CD14-positive monocyte (primary cell): ENCODE measurements around the gene ERBB4. TPM values are rescaled to one million over a fixed set of nuclear protein-coding genes. Genes with fewer than 3 reads are reported as not detected.

Experiments
- DNase-seq, 3 donors: peaks; one replicate each; pipeline ENCODE4 v3.0.0-alpha.2; 2011 to 2022
- H2AFZ ChIP-seq: 2 replicates; pipeline ENCODE4 v1.6.0; 2012; ENCODE audit warnings: mild to moderate bottlenecking, low read depth, low read length, inconsistent platforms; ENCODE audit not compliant: insufficient read depth, poor library complexity, severe bottlenecking
- H3K27ac ChIP-seq, 2 donors: 1 replicate in 1 of 2; 2 replicates in 1 of 2; pipeline ENCODE4 v1.5.1; 2012 to 2013; ENCODE audit warnings: low read length in 2 of 2, control low read depth in 1 of 2, inconsistent platforms in 1 of 2, low read depth in 1 of 2, mild to moderate bottlenecking in 1 of 2
- H3K27me3 ChIP-seq, 2 donors: one replicate each; pipeline versions ENCODE4 v1.6.0 to v1.6.1; 2011 to 2013; ENCODE audit warnings: low read length in 2 of 2; ENCODE audit not compliant: control insufficient read depth in 2 of 2, insufficient read depth in 2 of 2
- H3K36me3 ChIP-seq, 2 donors: replicated peaks in 1 of 2; 1 replicate in 1 of 2; 2 replicates in 1 of 2; pipeline versions ENCODE4 v1.5.1 to v1.6.1; 2012 to 2013; ENCODE audit warnings: low read length in 2 of 2, control low read depth in 1 of 2, inconsistent platforms in 1 of 2, mild to moderate bottlenecking in 1 of 2; ENCODE audit not compliant: insufficient read depth in 2 of 2, control insufficient read depth in 1 of 2
- H3K4me1 ChIP-seq, 2 donors: 1 replicate in 1 of 2; 2 replicates in 1 of 2; pipeline versions ENCODE4 v1.5.1 to v1.6.1; 2012 to 2013; ENCODE audit warnings: low read length in 2 of 2, control low read depth in 1 of 2, inconsistent platforms in 1 of 2, mild to moderate bottlenecking in 1 of 2, moderate library complexity in 1 of 2; ENCODE audit not compliant: insufficient read depth in 2 of 2, control insufficient read depth in 1 of 2
- H3K4me2 ChIP-seq: replicated peaks from 2 replicates; pipeline ENCODE3; 2012; ENCODE audit warnings: low read length, moderate library complexity, mild to moderate bottlenecking; ENCODE audit not compliant: poor library complexity, severe bottlenecking; ENCODE audit errors: extremely low read depth
- H3K4me3 ChIP-seq, 3 experiments: fragments of 200-600 bp in 1 of 3; sonication (generic) in 1 of 3; replicated peaks in 1 of 3; 1 replicate in 2 of 3; 2 replicates in 1 of 3; pipeline ENCODE4 v1.5.1; 2011 to 2013; ENCODE audit warnings: low read length in 3 of 3, mild to moderate bottlenecking in 3 of 3, control low read depth in 2 of 3, low read depth in 2 of 3, inconsistent platforms in 1 of 3, moderate library complexity in 1 of 3
- H3K79me2 ChIP-seq: 2 replicates; pipeline ENCODE4 v1.6.0; 2012; ENCODE audit warnings: mild to moderate bottlenecking, control low read depth, inconsistent platforms, low read length, moderate library complexity; ENCODE audit not compliant: insufficient read depth
- H3K9ac ChIP-seq: 2 replicates; pipeline ENCODE4 v1.6.0; 2017; ENCODE audit warnings: low read length, mild to moderate bottlenecking; ENCODE audit not compliant: insufficient read depth, poor library complexity, severe bottlenecking
- H3K9me3 ChIP-seq, 2 donors: replicated peaks in 1 of 2; 1 replicate in 1 of 2; 2 replicates in 1 of 2; pipeline versions ENCODE4 v1.5.1 to v1.6.1; 2012 to 2013; ENCODE audit warnings: low read length in 2 of 2, control low read depth in 1 of 2; ENCODE audit not compliant: control insufficient read depth in 1 of 2, insufficient read depth in 1 of 2
- H4K20me1 ChIP-seq: 2 replicates; pipeline ENCODE4 v1.6.0; 2012; ENCODE audit warnings: mild to moderate bottlenecking, low read length, control low read depth, moderate library complexity; ENCODE audit not compliant: insufficient read depth
- H3K27ac Mint-ChIP-seq, 7 donors: one replicate each; pipeline ENCODE4 v1.8.0; 2020; ENCODE audit warnings: mild to moderate bottlenecking in 7 of 7, mixed read lengths in 7 of 7, moderate library complexity in 6 of 7, inconsistent platforms in 2 of 7
- H3K27me3 Mint-ChIP-seq, 3 donors: one replicate each; pipeline ENCODE4 v1.8.0; 2021 to 2022; ENCODE audit warnings: low read depth in 3 of 3, mild to moderate bottlenecking in 3 of 3, mixed read lengths in 3 of 3, moderate library complexity in 3 of 3, inconsistent platforms in 1 of 3
- H3K36me3 Mint-ChIP-seq, 2 donors: one replicate each; pipeline ENCODE4 v1.8.0; 2020; ENCODE audit warnings: mixed read lengths in 2 of 2, inconsistent platforms in 1 of 2, mild to moderate bottlenecking in 1 of 2
- H3K4me1 Mint-ChIP-seq: one replicate; pipeline ENCODE4 v1.8.0; 2020; ENCODE audit warnings: mild to moderate bottlenecking, mixed read lengths
- H3K4me3 Mint-ChIP-seq, 2 donors: one replicate each; pipeline ENCODE4 v1.8.0; 2020; ENCODE audit warnings: mild to moderate bottlenecking in 2 of 2, mixed read lengths in 2 of 2, moderate library complexity in 1 of 2
- H3K9me3 Mint-ChIP-seq, 7 donors: one replicate each; pipeline ENCODE4 v1.8.0; 2020 to 2022; ENCODE audit warnings: mixed read lengths in 7 of 7, mild to moderate bottlenecking in 6 of 7, moderate library complexity in 6 of 7, inconsistent platforms in 2 of 7
- WGBS: methylation state at CpG from one replicate; pipeline ENCODE4 v1.1.5; 2013; ENCODE audit warnings: missing lambda C conversion rate; ENCODE audit not compliant: insufficient coverage; 5-methylcytosine and 5-hydroxymethylcytosine counted together
- intact Hi-C, 2 donors: fragments of 100-400 bp; cut with micrococcal nuclease; formaldehyde crosslinking; loops; one replicate each; pipeline versions ENCODE4 v1.15.0 to v1.15.1; 2023
- polyA plus RNA-seq, 3 donors: library from polyadenylated mRNA; depleted of rRNA in 1 of 3; unstranded in 2 of 3; stranded (reverse) in 1 of 3; fragments of 300-500 nt in 2 of 3; fragments of >200 nt in 1 of 3; fragmentation: Illumina TruSeq in 2 of 3; gene quantifications; 1 replicate in 2 of 3; 2 replicates in 1 of 3; pipeline ENCODE4 v1.2.3, GENCODE V29; 2012 to 2021
- TF ChIP-seq, protein P1 (sequence below): fragments of 200-600 bp; IDR thresholded peaks from one replicate; pipeline ENCODE4 v1.8.0; 2022; ENCODE audit warnings: antibody characterized with exemption, mild to moderate bottlenecking

Gene ERBB4
- polyA plus RNA-seq, 3 donors = not detected

- H3K9me3 ChIP-seq = no peaks in the 10 kb centered on the region
- no peak for DNase-seq
- TF ChIP-seq, protein P1, sequence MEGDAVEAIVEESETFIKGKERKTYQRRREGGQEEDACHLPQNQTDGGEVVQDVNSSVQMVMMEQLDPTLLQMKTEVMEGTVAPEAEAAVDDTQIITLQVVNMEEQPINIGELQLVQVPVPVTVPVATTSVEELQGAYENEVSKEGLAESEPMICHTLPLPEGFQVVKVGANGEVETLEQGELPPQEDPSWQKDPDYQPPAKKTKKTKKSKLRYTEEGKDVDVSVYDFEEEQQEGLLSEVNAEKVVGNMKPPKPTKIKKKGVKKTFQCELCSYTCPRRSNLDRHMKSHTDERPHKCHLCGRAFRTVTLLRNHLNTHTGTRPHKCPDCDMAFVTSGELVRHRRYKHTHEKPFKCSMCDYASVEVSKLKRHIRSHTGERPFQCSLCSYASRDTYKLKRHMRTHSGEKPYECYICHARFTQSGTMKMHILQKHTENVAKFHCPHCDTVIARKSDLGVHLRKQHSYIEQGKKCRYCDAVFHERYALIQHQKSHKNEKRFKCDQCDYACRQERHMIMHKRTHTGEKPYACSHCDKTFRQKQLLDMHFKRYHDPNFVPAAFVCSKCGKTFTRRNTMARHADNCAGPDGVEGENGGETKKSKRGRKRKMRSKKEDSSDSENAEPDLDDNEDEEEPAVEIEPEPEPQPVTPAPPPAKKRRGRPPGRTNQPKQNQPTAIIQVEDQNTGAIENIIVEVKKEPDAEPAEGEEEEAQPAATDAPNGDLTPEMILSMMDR = no peak
- WGBS = no CpG with 5 or more reads among the region's 1 CpG
- H3K9ac ChIP-seq = no peak overlapping the region
- no peaks in the 10 kb centered on the region for H3K27me3 ChIP-seq
- Mint-ChIP-seq H3K4me1 (no peaks in the 10 kb centered on the region), H3K27me3 (no peaks in the 10 kb centered on the region), H3K4me3 (no peak overlapping the region), H3K27ac (no peak overlapping the region), H3K36me3 (no peaks in the 10 kb centered on the region), H3K9me3 (peaks cover 0 to 1% (median 0%) of the 10 kb centered on the region in 7 donors)
- H3K27ac ChIP-seq = no peak overlapping the region
- intact Hi-C loops = no loop called here
- no peak overlapping the region for H2AFZ ChIP-seq
- H3K36me3 ChIP-seq = no peaks in the 10 kb centered on the region
- H3K79me2 ChIP-seq = no peaks in the 10 kb centered on the region
- no peak overlapping the region for H3K4me3 ChIP-seq
- H3K4me1 ChIP-seq = no peaks in the 10 kb centered on the region
- H3K4me2 ChIP-seq = no peak overlapping the region
- H4K20me1 ChIP-seq = no peaks in the 10 kb centered on the region
These were observed 778.5 kb downstream of the ERBB4 start for GRCh38 chr2:211760103-211760502.

DNA sequence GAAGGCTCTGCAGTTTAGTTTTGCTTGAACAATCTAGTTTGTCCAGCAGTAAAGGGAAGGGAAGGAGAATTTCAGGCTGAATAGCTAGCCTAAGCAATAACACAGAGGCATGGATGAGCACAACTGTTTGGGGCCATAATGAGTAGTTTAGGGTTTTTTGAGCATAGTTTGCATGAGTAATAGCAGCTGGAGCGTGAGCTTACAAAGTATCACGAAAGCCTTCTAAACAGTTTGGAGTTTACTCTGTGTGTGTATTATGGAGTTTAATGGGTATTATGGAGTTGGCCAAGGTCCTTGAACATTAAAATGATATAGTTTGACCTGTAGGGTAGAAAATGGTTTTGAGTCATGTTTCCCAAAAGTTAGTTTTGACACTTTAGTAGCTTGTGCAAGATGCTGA is 782.3 kb downstream of the ERBB4 start:
- Mint-ChIP-seq H3K27me3 (no peaks in the 10 kb centered on the region), H3K4me1 (no peaks in the 10 kb centered on the region), H3K36me3 (no peaks in the 10 kb centered on the region), H3K9me3 (peaks cover 0 to 4% (median 0%) of the 10 kb centered on the region in 7 donors), H3K27ac (no peak overlapping the region), H3K4me3 (no peak overlapping the region)
- H3K4me1 ChIP-seq = no peaks in the 10 kb centered on the region
- 90% methylated on average over 2 of the region's 2 CpGs for WGBS
- no peaks in the 10 kb centered on the region for H3K36me3 ChIP-seq
- no peaks in the 10 kb centered on the region for H4K20me1 ChIP-seq
- H3K9me3 ChIP-seq = no peaks in the 10 kb centered on the region
- TF ChIP-seq, protein P1 = no peak
- no peak overlapping the region for H3K27ac ChIP-seq
- no peak overlapping the region for H3K4me3 ChIP-seq
- DNase-seq = no peak
- H3K4me2 ChIP-seq = no peak overlapping the region
- H3K79me2 ChIP-seq = no peaks in the 10 kb centered on the region
- no peak overlapping the region for H2AFZ ChIP-seq
- intact Hi-C loops = no loop called here
- H3K27me3 ChIP-seq = no peaks in the 10 kb centered on the region
- no peak overlapping the region for H3K9ac ChIP-seq
